A673 (cell line): ENCODE measurements around the gene RSKR.

ENCODE experiments used
- CTCF ChIP-seq: fragments of 300-800, 200-600 bp; sonication (generic); conservative IDR thresholded peaks from 2 replicates; pipeline ENCODE4 v1.5.1; 2017; ENCODE audit warnings: low read depth, mild to moderate bottlenecking, antibody characterized with exemption, low read length, moderate library complexity, mixed read lengths
- EZH2 ChIP-seq: fragments of 200-600 bp; sonication (generic); IDR thresholded peaks from 2 replicates; pipeline ENCODE4 v1.6.1; 2017; ENCODE audit warnings: borderline replicate concordance, low read depth, mild to moderate bottlenecking, mixed read lengths, antibody characterized with exemption, low read length; ENCODE audit not compliant: poor library complexity, severe bottlenecking

- no peak for TF ChIP-seq CTCF
- TF ChIP-seq EZH2, result no peak
These were observed 31.6 kb upstream of the RSKR start for GRCh38 chr17:28645576-28645939.
